A549 treated with AZD9567 at 1 μM for 4 hours (cell line): ENCODE results near the gene RRP12. TPM values are rescaled to one million over a fixed set of nuclear protein-coding genes. Genes with fewer than 3 reads are reported as not detected.

Source experiments
- total RNA-seq: library from RNA; stranded (reverse); fragments of 200-300 nt; extraction: Qiagen RNA extraction; gene quantifications from 5 replicates; pipeline ENCODE4 v1.2.3, GENCODE V29; 2022; ENCODE audit not compliant: insufficient read depth

Gene RRP12
- total RNA-seq, result 44.4 to 73.3 TPM (median 56.6 TPM) in 5 replicates

GRCh38 chr10:97400665-97401454 lies at the start of gene RRP12:
Gene RRP12 (minus strand): TSS chr10:97401340. CDS start chr10:97401231, 109 bp downstream.

GRCh38 chr10:97445722-97446639 lies 44.8 kb upstream of the RRP12 start, which contains the start of the genes EXOSC1 and ZDHHC16:
Gene EXOSC1 (minus strand): TSS chr10:97446006. CDS start chr10:97445985, 21 bp downstream.
Gene ZDHHC16 (plus strand): TSS chr10:97446175. CDS start chr10:97451676, 5,501 bp downstream.

DNA sequence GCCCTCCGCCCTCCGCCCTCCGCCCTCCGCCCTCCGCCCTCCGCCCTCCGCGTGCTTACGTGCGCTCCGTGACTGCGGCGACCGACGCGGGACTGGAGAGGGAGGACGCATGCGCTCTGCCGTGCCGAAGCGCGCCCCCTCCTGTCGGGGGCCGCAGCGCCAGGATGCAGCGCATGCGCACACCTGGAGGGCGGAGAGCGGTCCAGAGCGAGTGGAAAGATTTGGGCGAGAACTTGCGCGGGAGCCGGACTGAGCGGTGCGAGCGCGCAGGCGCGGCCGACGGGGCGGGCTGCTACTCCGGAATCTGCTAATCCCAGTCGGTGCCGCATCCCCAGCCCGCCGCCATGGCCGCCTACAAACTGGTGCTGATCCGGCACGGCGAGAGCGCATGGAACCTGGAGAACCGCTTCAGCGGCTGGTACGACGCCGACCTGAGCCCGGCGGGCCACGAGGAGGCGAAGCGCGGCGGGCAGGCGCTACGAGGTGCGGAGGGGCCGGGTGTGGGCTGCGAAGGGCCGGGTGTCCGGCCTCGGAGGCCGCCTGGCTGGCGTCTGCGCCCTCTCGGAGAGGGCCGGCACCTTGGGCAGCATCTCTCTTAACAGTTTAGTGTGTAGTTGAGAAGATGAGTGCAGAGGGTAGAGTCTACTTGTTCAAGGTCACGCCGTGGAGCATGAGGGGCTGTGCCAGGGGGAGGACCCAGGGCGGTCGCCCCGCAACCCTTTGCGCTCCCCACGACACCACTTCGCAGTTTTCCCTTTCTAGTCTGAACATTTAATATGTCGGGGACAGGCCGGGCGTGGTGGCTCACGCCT lies 25.0 kb upstream of the RRP12 start, which contains the start of gene PGAM1:
Gene PGAM1, plus strand, starts transcription at position 228 of the 812 bp plus-strand sequence. Its CDS starts 117 bp downstream, at position 345.

DNA sequence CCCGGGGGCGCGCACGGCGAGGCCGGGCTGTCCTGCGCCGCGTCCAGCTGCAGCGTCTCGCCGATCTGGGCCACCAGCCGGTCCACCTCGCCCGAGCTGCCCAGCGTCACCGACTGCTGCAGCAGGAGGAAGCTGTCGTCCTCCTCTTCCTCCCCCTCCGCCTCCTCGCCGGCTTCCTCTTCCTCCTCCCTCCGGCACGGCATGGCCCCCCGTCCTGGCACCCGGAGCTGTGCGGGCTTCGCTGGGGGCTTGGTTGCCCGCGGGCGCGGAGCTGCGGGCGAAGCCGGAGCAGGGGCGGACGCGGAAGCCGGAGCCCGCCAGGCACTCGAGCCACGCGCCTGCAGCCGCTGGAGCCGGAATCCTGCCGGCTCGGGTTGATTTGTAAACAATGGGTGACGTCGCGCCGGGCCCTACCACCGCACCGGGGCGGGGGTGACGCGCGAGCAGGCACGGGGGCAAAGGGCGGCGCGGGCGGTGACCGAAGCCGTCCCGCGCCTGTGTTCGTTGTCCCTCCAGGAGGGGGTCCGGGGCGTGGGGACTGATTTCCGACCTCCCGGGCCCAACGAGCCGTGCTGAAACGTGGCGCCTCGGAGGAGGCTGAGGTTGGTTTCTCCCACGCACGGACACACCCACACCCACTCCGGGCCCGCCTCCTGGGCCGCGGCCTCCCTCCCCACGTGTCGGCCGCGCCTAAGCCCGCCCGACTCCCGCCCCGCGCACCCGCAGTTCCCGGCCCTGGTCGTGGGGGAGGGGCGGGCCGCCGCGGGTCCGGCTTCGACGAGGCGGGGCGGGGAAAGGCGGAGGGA lies 66.6 kb downstream of the RRP12 start, which contains the start of gene FRAT2:
Gene FRAT2, minus strand, starts transcription at position 360 of the 806 bp plus-strand sequence. Its CDS starts 157 bp downstream, at position 203.

GRCh38 chr10:97318772-97319651 lies 82.1 kb downstream of the RRP12 start, which contains the start of gene FRAT1:
Gene FRAT1 (plus strand): TSS chr10:97319271. CDS start chr10:97319454, 183 bp downstream.

Other genes with a start within 250 kb of the RRP12 start
- 0.06 to 0.15 TPM (median 0.10 TPM) in 4 of 5 replicates, not detected in the other for gene SLIT1, start 215.4 kb downstream of the RRP12 start, total RNA-seq
- 3.7 to 6.3 TPM (median 4.6 TPM) in 5 replicates for gene ARHGAP19, start 108.7 kb downstream of the RRP12 start, total RNA-seq
- 0.74 to 2.2 TPM (median 1.7 TPM) in 5 replicates for gene FRAT1, start 82.1 kb downstream of the RRP12 start, total RNA-seq
- gene FRAT2, start 66.6 kb downstream of the RRP12 start, total RNA-seq, result 1.2 to 8.8 TPM (median 8.0 TPM) in 5 replicates
- 595 to 678 TPM (median 628 TPM) in 5 replicates for gene PGAM1, start 24.9 kb upstream of the RRP12 start, total RNA-seq
- gene EXOSC1, start 44.7 kb upstream of the RRP12 start, total RNA-seq, result 52.3 to 74.1 TPM (median 56.7 TPM) in 5 replicates
- gene ZDHHC16, start 44.8 kb upstream of the RRP12 start, total RNA-seq, result 48.5 to 56.2 TPM (median 54.9 TPM) in 5 replicates
- 46.3 to 54.9 TPM (median 49.5 TPM) in 5 replicates for gene MMS19, start 97.1 kb upstream of the RRP12 start, total RNA-seq
- gene UBTD1, start 97.6 kb upstream of the RRP12 start, total RNA-seq, result 19.0 to 20.1 TPM (median 19.9 TPM) in 5 replicates
- gene ANKRD2, start 171.4 kb upstream of the RRP12 start, total RNA-seq, result 4.4 to 6.8 TPM (median 5.9 TPM) in 4 of 5 replicates, not detected in the other
- gene HOGA1, start 183.0 kb upstream of the RRP12 start, total RNA-seq, result 1.6 to 2.2 TPM (median 1.9 TPM) in 5 replicates
- gene C10orf62, start 188.4 kb upstream of the RRP12 start, total RNA-seq, result not detected in 5 replicates
- gene MORN4, start 232.2 kb upstream of the RRP12 start, total RNA-seq, result 3.3 to 7.4 TPM (median 6.7 TPM) in 5 replicates
- gene PI4K2A, start 239.3 kb upstream of the RRP12 start, total RNA-seq, result 21.4 to 26.1 TPM (median 24.3 TPM) in 5 replicates